ENCODE measurements around the gene KRTAP12-1. TPM values are rescaled to one million over a fixed set of nuclear protein-coding genes. Genes with fewer than 3 reads are reported as not detected.

Gene KRTAP12-1
- total and polyA plus RNA-seq, 9 of the 15 experiments (the other 6 are each of a cell fraction or from before 2014, with no cell fraction given), result not detected

DNA sequence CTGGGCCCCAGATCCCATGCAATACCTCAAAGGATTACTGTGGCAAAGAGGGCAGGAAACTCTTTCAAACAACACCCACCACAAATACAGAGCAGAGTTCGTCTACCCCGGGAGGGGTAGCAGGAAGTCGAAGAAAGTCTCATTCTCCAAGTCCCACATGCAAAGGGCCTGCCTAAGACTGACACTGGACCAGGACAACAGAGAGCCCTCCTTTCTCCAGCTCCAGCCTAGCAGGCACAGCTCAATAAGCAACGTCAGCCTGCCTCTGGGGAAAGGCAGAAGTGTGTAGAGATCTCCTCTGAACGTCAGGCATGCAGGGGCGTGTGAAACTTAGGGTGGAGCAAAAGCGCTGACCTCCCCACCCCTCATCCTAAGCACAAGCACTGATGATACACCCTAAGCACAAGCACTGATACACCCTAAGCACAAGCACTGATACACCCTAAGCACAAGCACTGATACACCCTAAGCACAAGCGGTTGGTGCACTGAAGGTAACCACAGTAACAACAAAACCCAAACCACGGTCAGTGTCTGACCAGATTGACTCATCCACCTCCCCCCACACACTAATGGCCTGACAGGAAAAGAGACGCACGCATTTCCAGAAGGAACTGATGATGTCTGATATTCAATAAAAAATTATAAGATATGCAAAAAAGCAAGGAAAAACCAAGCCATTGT lies 22.9 kb downstream of the KRTAP12-1 start:
- Histone ChIP-seq H3K4me2 (ENCODE audit: insufficient read depth, low read length) (no peak overlapping the region), H3K9me1 (ENCODE audit: control insufficient read depth, insufficient read depth, low read length) (no peaks in the 10 kb centered on the region), H3K4me1 (replicated peaks in 1 of 2; ENCODE audit: control insufficient read depth in 2 of 2, insufficient read depth in 2 of 2, low read length in 2 of 2) (peaks cover 0 to 7% of the 10 kb centered on the region in 2 experiments; a peak in 1 of 5 replicates), H3K27me3 (ENCODE audit: control insufficient read depth in 2 of 2, insufficient read depth in 2 of 2, low read length in 2 of 2) (peaks cover 0 to 14% of the 10 kb centered on the region in 2 experiments; a peak in 3 of 5 replicates), H4K20me1 (replicated peaks; ENCODE audit: control insufficient read depth, insufficient read depth, low read length) (no peaks in the 10 kb centered on the region), H3K9ac (ENCODE audit: insufficient read depth in 1 of 2, low read depth in 2 of 2, low read length in 2 of 2) (no peak overlapping the region), H3K4me3 (no peak overlapping the region), H3K79me2 (ENCODE audit: control insufficient read depth, insufficient read depth, low read length) (no peaks in the 10 kb centered on the region), H3K27ac (ENCODE audit: extremely low read depth, low read depth, low read length) (no peak overlapping the region), H2AFZ (ENCODE audit: low read depth, low read length) (no peak overlapping the region), H3K9me3 (replicated peaks; ENCODE audit: control insufficient read depth, insufficient read depth, low read depth, low read length) (no peaks in the 10 kb centered on the region), H3K36me3 (ENCODE audit: control insufficient read depth, insufficient read depth, low read length) (no peaks in the 10 kb centered on the region)
- intact Hi-C loops (cut with micrococcal nuclease) (no loop called here), in situ Hi-C loops (cut with MboI) (no loop called here)
- no peak for FAIRE-seq
- POLR2A ChIA-PET, result no interaction called here
- WGBS (ENCODE audit: insufficient coverage, low coverage, missing lambda C conversion rate), result 0% methylated on average over 11 of the region's 11 CpGs
- TF ChIP-seq FOS (IDR thresholded peaks at IDR 0.05; ENCODE audit: extremely low read depth, insufficient read length) (no peak), HSF4 (CRISPR knock-in tag; IDR thresholded peaks at IDR 0.05; ENCODE audit: borderline replicate concordance) (no peak), ZBTB1 (CRISPR knock-in tag; IDR thresholded peaks at IDR 0.05; ENCODE audit: borderline replicate concordance, low read depth) (no peak), MIER1 (IDR thresholded peaks at IDR 0.05; ENCODE audit: low read depth) (no peak)
- BruUV-seq (replicated peaks), result no TSS peak
- CTCF ChIA-PET (ENCODE audit: low intra/inter-chr PET ratio), result no interaction called here
- no peak for ATAC-seq
- no peak for DNase-seq (ENCODE audit: extremely low read depth in 1 of 4, low spot score in 3 of 4)

DNA sequence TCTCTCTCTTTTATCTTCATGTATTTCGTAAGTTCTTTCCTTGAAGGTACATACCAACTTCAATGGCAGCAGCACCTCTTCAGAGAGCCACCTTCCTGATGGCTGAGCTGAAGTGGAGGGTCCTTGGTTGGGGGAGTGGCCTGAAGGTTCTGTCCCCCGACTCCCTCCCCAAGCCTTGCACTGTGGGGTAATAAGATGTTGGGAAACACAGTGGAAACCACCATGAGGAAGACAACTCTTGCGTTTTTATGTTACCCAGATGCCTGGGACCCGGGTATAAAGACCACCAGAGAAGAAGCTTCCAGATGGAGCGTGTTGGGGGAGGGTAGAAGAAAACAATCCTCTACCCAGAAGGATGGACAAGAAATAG lies 23.4 kb downstream of the KRTAP12-1 start:
- Histone ChIP-seq H2AFZ (ENCODE audit: low read depth, low read length) (no peak overlapping the region), H3K79me2 (ENCODE audit: control insufficient read depth, insufficient read depth, low read length) (no peaks in the 10 kb centered on the region), H3K36me3 (ENCODE audit: control insufficient read depth, insufficient read depth, low read length) (no peaks in the 10 kb centered on the region), H3K27ac (ENCODE audit: extremely low read depth, low read depth, low read length) (no peak overlapping the region), H4K20me1 (replicated peaks; ENCODE audit: control insufficient read depth, insufficient read depth, low read length) (no peaks in the 10 kb centered on the region), H3K9me3 (replicated peaks; ENCODE audit: control insufficient read depth, insufficient read depth, low read depth, low read length) (no peaks in the 10 kb centered on the region), H3K4me2 (ENCODE audit: insufficient read depth, low read length) (no peak overlapping the region), H3K27me3 (ENCODE audit: control insufficient read depth in 2 of 2, insufficient read depth in 2 of 2, low read length in 2 of 2) (peaks cover 0 to 19% of the 10 kb centered on the region in 2 experiments; a peak in 3 of 5 replicates), H3K9me1 (ENCODE audit: control insufficient read depth, insufficient read depth, low read length) (no peaks in the 10 kb centered on the region), H3K9ac (ENCODE audit: insufficient read depth in 1 of 2, low read depth in 2 of 2, low read length in 2 of 2) (no peak overlapping the region), H3K4me3 (no peak overlapping the region), H3K4me1 (replicated peaks in 1 of 2; ENCODE audit: control insufficient read depth in 2 of 2, insufficient read depth in 2 of 2, low read length in 2 of 2) (peaks cover 0 to 8% of the 10 kb centered on the region in 2 experiments; a peak in 1 of 5 replicates)
- no TSS peak for BruUV-seq (replicated peaks)
- FAIRE-seq (no peak), ATAC-seq (no peak), DNase-seq (ENCODE audit: extremely low read depth in 1 of 4, low spot score in 3 of 4) (no peak)
- intact Hi-C loops (cut with micrococcal nuclease) (no loop called here), in situ Hi-C loops (cut with MboI) (no loop called here)
- 0% methylated on average over 5 of the region's 5 CpGs for WGBS (ENCODE audit: insufficient coverage, low coverage, missing lambda C conversion rate)
- POLR2A ChIA-PET, result no interaction called here
- CTCF ChIA-PET (ENCODE audit: low intra/inter-chr PET ratio), result no interaction called here
- TF ChIP-seq ETV6 (IDR thresholded peaks at IDR 0.05; ENCODE audit: borderline replicate concordance in 1 of 2, low read depth in 2 of 2, low read length in 1 of 2) (no peak), ETV6 (CRISPR knock-in tag; IDR thresholded peaks at IDR 0.05; ENCODE audit: borderline replicate concordance) (no peak), ZNF57 (CRISPR knock-in tag; IDR thresholded peaks at IDR 0.05) (no peak), POLR3A (IDR thresholded peaks at IDR 0.05; ENCODE audit: borderline replicate concordance, extremely low read depth, insufficient read depth, insufficient read length) (no peak), HNRNPH1 (optimal IDR thresholded peaks at IDR 0.05; ENCODE audit: low read depth, low read length) (no peak), GATA2 (CRISPR knock-in tag; IDR thresholded peaks at IDR 0.05) (no peak), DIDO1 (tag; IDR thresholded peaks at IDR 0.05; ENCODE audit: low read depth) (no peak), ZC3H11A (IDR thresholded peaks at IDR 0.05; ENCODE audit: low read depth, low read length) (no peak), SREBF2 (CRISPR knock-in tag; IDR thresholded peaks at IDR 0.05) (no peak), ZC3H8 (IDR thresholded peaks at IDR 0.05) (no peak), ZNF3 (CRISPR knock-in tag; IDR thresholded peaks at IDR 0.05) (no peak)
- TF ChIP-seq, protein P1, sequence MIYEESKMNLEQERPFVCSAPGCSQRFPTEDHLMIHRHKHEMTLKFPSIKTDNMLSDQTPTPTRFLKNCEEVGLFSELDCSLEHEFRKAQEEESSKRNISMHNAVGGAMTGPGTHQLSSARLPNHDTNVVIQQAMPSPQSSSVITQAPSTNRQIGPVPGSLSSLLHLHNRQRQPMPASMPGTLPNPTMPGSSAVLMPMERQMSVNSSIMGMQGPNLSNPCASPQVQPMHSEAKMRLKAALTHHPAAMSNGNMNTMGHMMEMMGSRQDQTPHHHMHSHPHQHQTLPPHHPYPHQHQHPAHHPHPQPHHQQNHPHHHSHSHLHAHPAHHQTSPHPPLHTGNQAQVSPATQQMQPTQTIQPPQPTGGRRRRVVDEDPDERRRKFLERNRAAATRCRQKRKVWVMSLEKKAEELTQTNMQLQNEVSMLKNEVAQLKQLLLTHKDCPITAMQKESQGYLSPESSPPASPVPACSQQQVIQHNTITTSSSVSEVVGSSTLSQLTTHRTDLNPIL (CRISPR knock-in tag; IDR thresholded peaks at IDR 0.05), result no peak
- TF ChIP-seq, protein P2, sequence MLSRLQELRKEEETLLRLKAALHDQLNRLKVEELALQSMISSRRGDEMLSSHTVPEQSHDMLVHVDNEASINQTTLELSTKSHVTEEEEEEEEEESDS (CRISPR knock-in tag; IDR thresholded peaks at IDR 0.05), result no peak
